Measurements from ENCODE around the gene LRP4. TPM values are rescaled to one million over a fixed set of nuclear protein-coding genes. Genes with fewer than 3 reads are reported as not detected.

Gene LRP4
- total and polyA plus RNA-seq, 2 of the 8 experiments (the other 6 are each of a cell fraction or from before 2014, with no cell fraction given), result 5.4 to 22.1 TPM

GRCh38 chr11:46903846-46904245 is 14.5 kb downstream of the LRP4 start:
- peaks cover 6% of the 10 kb centered on the region for H3K79me1 ChIP-seq (ENCODE audit: low read depth, low read length)
- H4K5ac ChIP-seq (ENCODE audit: insufficient read length, low read depth, low read length), result no peak overlapping the region
- H2BK5ac ChIP-seq (ENCODE audit: low read depth, low read length), result 0 out of 2 replicates have a peak overlapping the region, but pooled peaks have one; percentile 16
- no peak overlapping the region for H3K14ac ChIP-seq (ENCODE audit: insufficient read length)
- peak overlapping the region in 1 of 2 experiments; percentile 12; a peak in 1 of 4 replicates for H3K4me2 ChIP-seq (ENCODE audit: insufficient read depth in 1 of 2, low read depth in 2 of 2, low read length in 2 of 2)
- H4K91ac ChIP-seq (replicated peaks; ENCODE audit: insufficient read length, low read length), result peak overlapping the region; percentile 9
- H3K56ac ChIP-seq (replicated peaks; ENCODE audit: insufficient read length, low read depth, low read length), result no peak overlapping the region
- H3K27me3 ChIP-seq (replicated peaks in 1 of 4; ENCODE audit: control insufficient read depth in 3 of 4, extremely low read depth in 1 of 4, insufficient read depth in 3 of 4, low read length in 3 of 4), result no peaks in the 10 kb centered on the region
- WGBS, 2 experiments (ENCODE audit: extremely low coverage in 1 of 2, insufficient coverage in 1 of 2, insufficient read length in 1 of 2, insufficient replicate concordance in 2 of 2, low coverage in 1 of 2, low lambda C conversion rate in 2 of 2, missing lambda C conversion rate in 1 of 2), result 70% methylated on average over 8 of the region's 10 CpGs; no CpG with 5 or more reads in 1 of the 2 experiments
- H3K9me3 ChIP-seq (ENCODE audit: insufficient read depth in 2 of 2, low read depth in 1 of 2, low read length in 1 of 2), result peaks cover 0 to under 1% of the 10 kb centered on the region in 2 experiments; a peak in 1 of 4 replicates
- no peak overlapping the region for H3K23ac ChIP-seq (ENCODE audit: insufficient read length)
- no peak overlapping the region for H2BK20ac ChIP-seq (ENCODE audit: low read length)
- ChIA-PET POLR2A (ENCODE audit: partially characterized antibody) (interaction anchor here (2.6 kb wide), 1 partner anchor 9 kb away, joined by 20 read pairs; no protein-coding TSS in a partner anchor), CTCF (ENCODE audit: partially characterized antibody) (interaction anchor here (0.6 to 7.5 kb wide), 6 partner anchors 9 to 249 kb away, joined by 3 to 44 read pairs (median 4); no protein-coding TSS in a partner anchor)
- H2AFZ ChIP-seq (ENCODE audit: low read length), result no peak overlapping the region
- H2AK5ac ChIP-seq (ENCODE audit: low read depth, low read length), result 0 out of 2 replicates have a peak overlapping the region, but pooled peaks have one; percentile 16
- peaks cover 13 to 25% (median 17%) of the 10 kb centered on the region in 4 experiments for H3K4me1 ChIP-seq (replicated peaks in 1 of 4; ENCODE audit: control insufficient read depth in 3 of 4, insufficient read depth in 4 of 4, low read length in 3 of 4)
- no peak overlapping the region for H2BK120ac ChIP-seq (replicated peaks; ENCODE audit: low read depth, low read length)
- H3K4me3 ChIP-seq (ENCODE audit: extremely low read depth in 1 of 4, insufficient read depth in 2 of 4, low read depth in 3 of 4, low read length in 4 of 4), result no peak overlapping the region
- H2BK15ac ChIP-seq (ENCODE audit: low read length), result no peak overlapping the region
- H3K27ac ChIP-seq (ENCODE audit: low read depth, low read length), result no peak overlapping the region
- DNase-seq (ENCODE audit: low read depth in 1 of 2, low spot score in 2 of 2) (no peak), FAIRE-seq (no peak)
- H4K20me1 ChIP-seq (replicated peaks in 1 of 2; ENCODE audit: control insufficient read depth in 1 of 2, insufficient read depth in 2 of 2, low read length in 2 of 2), result no peaks in the 10 kb centered on the region
- H3K9ac ChIP-seq (replicated peaks in 1 of 4; ENCODE audit: extremely low read depth in 1 of 4, low read depth in 3 of 4, low read length in 3 of 4), result no peak overlapping the region; a peak in 1 of 7 replicates
- H3K4ac ChIP-seq (replicated peaks; ENCODE audit: insufficient read length, low read depth, low read length), result no peak overlapping the region
- H3K36me3 ChIP-seq (ENCODE audit: control insufficient read depth in 2 of 4, insufficient read depth in 4 of 4, low read length in 3 of 4), result peaks cover 0 to 5% (median 3%) of the 10 kb centered on the region in 4 experiments; a peak in 4 of 8 replicates
- H4K8ac ChIP-seq (ENCODE audit: extremely low read depth, insufficient read depth, low read length), result no peak overlapping the region
- no peak overlapping the region for H3K18ac ChIP-seq (ENCODE audit: extremely low read depth, low read length)
- H3K79me2 ChIP-seq (ENCODE audit: control insufficient read depth in 1 of 2, insufficient read depth in 2 of 2, low read length in 2 of 2), result 0 out of 4 replicates have a peak, but pooled peaks cover 0 to 2% of the 10 kb centered on the region in 2 experiments
- TF ChIP-seq MAX (IDR thresholded peaks at IDR 0.05) (peak; percentile 40; the same call in 1 of the 2 replicates), TEAD4 (IDR thresholded peaks at IDR 0.05; ENCODE audit: low read depth, low read length) (0 out of 2 replicates have a peak, but pooled peaks have one; percentile 7), TAF1 (IDR thresholded peaks at IDR 0.05; ENCODE audit: low read depth, low read length) (no peak)
- no peaks in the 10 kb centered on the region for H3K23me2 ChIP-seq (ENCODE audit: low read depth, low read length)
- peak overlapping the region; percentile 44; the same call in 1 of the 2 replicates for H2BK12ac ChIP-seq (ENCODE audit: low read depth, low read length)
